ENCODE results near the gene TULP1. TPM values are rescaled to one million over a fixed set of nuclear protein-coding genes. Genes with fewer than 3 reads are reported as not detected.

The TULP1 gene
- total RNA-seq, 1 experiment from 2014 or later = not detected

- H3K9ac ChIP-seq (ENCODE audit: low read length) = peak overlapping the region; percentile 99
- peak overlapping the region; percentile 88 for H3K4me2 ChIP-seq (ENCODE audit: low read length)
- peak overlapping the region; percentile 82 for H3K27ac ChIP-seq (ENCODE audit: low read depth, low read length)
- BruUV-seq (replicated peaks) = no TSS peak
- peaks cover 42% of the 10 kb centered on the region for H3K79me2 ChIP-seq (ENCODE audit: insufficient read depth, low read length)
- peak overlapping the region; percentile 98 to 99 for H3K4me3 ChIP-seq (replicated peaks in 1 of 2; ENCODE audit: low read depth in 1 of 2, low read length in 2 of 2)
- H3K4me1 ChIP-seq (ENCODE audit: control insufficient read depth in 1 of 2, insufficient read depth in 2 of 2, low read length in 2 of 2) = peaks cover 13 to 32% of the 10 kb centered on the region in 2 experiments; a peak in 3 of 4 replicates
- ChIA-PET CTCF (no interaction called here), RAD21 (ENCODE audit: low non-redundant PET in 1 of 2, low total read pairs in 2 of 2, uncharacterized antibody in 2 of 2, unreplicated experiment in 2 of 2) (no interaction called here), POLR2A (interaction anchor here (1.0 to 1.6 kb wide), 2 partner anchors 16 to 128 kb away, joined by 4 to 6 read pairs; partner anchors contain the start of gene FANCE)
- peaks cover 36% of the 10 kb centered on the region; the same call in 1 of the 2 replicates for H4K20me1 ChIP-seq (ENCODE audit: insufficient read depth)
- no peaks in the 10 kb centered on the region for H3K27me3 ChIP-seq (ENCODE audit: insufficient read depth, low read length)
- H3K9me2 ChIP-seq (ENCODE audit: insufficient read depth) = no peaks in the 10 kb centered on the region
- peaks cover 17 to 40% of the 10 kb centered on the region in 2 experiments; a peak in 3 of 4 replicates for H3K36me3 ChIP-seq (ENCODE audit: control insufficient read depth in 1 of 2, insufficient read depth in 2 of 2, low read length in 2 of 2)
- intact Hi-C loops (cut with micrococcal nuclease) = loop anchor here (1.0 kb wide), 2 partner anchors 127 to 172 kb away; partner anchors contain the start of genes DEF6 and PPARD
- no peak for DNase-seq (ENCODE audit: low read depth, low spot score)
- H3K9me3 ChIP-seq (ENCODE audit: control insufficient read depth in 1 of 2, insufficient read depth in 1 of 2, low read depth in 1 of 2, low read length in 2 of 2) = no peaks in the 10 kb centered on the region
- peak; percentile 32; the same call in 1 of the 2 replicates for TF ChIP-seq ZFX (IDR thresholded peaks at IDR 0.05)
- no peak for TF ChIP-seq CEBPB (IDR thresholded peaks at IDR 0.05; ENCODE audit: low read depth)
- TF ChIP-seq ZBTB33 (IDR thresholded peaks at IDR 0.05; ENCODE audit: extremely low read depth, insufficient replicate concordance, low read length) = no peak
- no peak for TF ChIP-seq RAD21 (IDR thresholded peaks at IDR 0.05; ENCODE audit: low read depth)
- 0 out of 2 replicates have a peak, but pooled peaks have one; percentile 0 for ATAC-seq
- no peak overlapping the region for H2AFZ ChIP-seq (ENCODE audit: low read depth, low read length, poor library complexity, severe bottlenecking)
These were observed 43.5 kb downstream of the TULP1 start for GRCh38 chr6:35468980-35469750.

Data from HCT116 (cell line).